GM21619 (cell line): Measurements from ENCODE around the gene TGM1.

ENCODE experiments used
- ATAC-seq: cut with Tn5 transposase; IDR thresholded peaks from one replicate; pipeline ENCODE4 v1.9.1; 2021; ENCODE audit not compliant: unreplicated experiment

Gene TGM1

GRCh38 chr14:24271134-24271833 lies 8.3 kb upstream of the TGM1 start, which contains the start of gene RABGGTA:
Gene RABGGTA (minus strand): TSS chr14:24271597. CDS start chr14:24271115, 482 bp downstream.
- peak; percentile 81 for ATAC-seq

- ATAC-seq = peak; percentile 2
Observed at GRCh38 chr14:24270537-24271133, 7.7 kb upstream of the TGM1 start.

GRCh38 chr14:24269910-24270536 lies 7.0 kb upstream of the TGM1 start:
- no peak for ATAC-seq

- no peak for ATAC-seq
Observed at GRCh38 chr14:24269368-24269767, 6.4 kb upstream of the TGM1 start.

- no peak for ATAC-seq
Observed at GRCh38 chr14:24268225-24268624, 5.2 kb upstream of the TGM1 start.

GRCh38 chr14:24267516-24267915 lies 4.5 kb upstream of the TGM1 start:
- ATAC-seq = no peak

- ATAC-seq = no peak
Observed at GRCh38 chr14:24266344-24267244, 3.6 kb upstream of the TGM1 start.

- ATAC-seq = no peak
Observed at GRCh38 chr14:24264298-24264697, 1.3 kb upstream of the TGM1 start.

- ATAC-seq = no peak
Observed at GRCh38 chr14:24263848-24264247, 871 bp upstream of the TGM1 start.

- ATAC-seq = no peak
Observed at GRCh38 chr14:24261969-24262327, 1.0 kb downstream of the TGM1 start.

- no peak for ATAC-seq
Observed at GRCh38 chr14:24261256-24261968, 1.6 kb downstream of the TGM1 start.

GRCh38 chr14:24260780-24261157 lies 2.2 kb downstream of the TGM1 start:
- ATAC-seq = no peak

- no peak for ATAC-seq
Observed at GRCh38 chr14:24260026-24260779, 2.8 kb downstream of the TGM1 start.

GRCh38 chr14:24259282-24260025 lies 3.5 kb downstream of the TGM1 start:
- no peak for ATAC-seq

GRCh38 chr14:24258548-24259265 lies 4.3 kb downstream of the TGM1 start:
- ATAC-seq = no peak

GRCh38 chr14:24258119-24258518 lies 4.9 kb downstream of the TGM1 start:
- ATAC-seq = no peak

- no peak for ATAC-seq
Observed at GRCh38 chr14:24256960-24257359, 6.0 kb downstream of the TGM1 start.

- no peak for ATAC-seq
Observed at GRCh38 chr14:24255931-24256711, 6.9 kb downstream of the TGM1 start.
